NCI-H1092 (cell line): ENCODE results near the gene GPR176.

ENCODE experiments used
- DNase-seq: peaks from one replicate; lab custom pipeline; 2025; lab: John Stamatoyannopoulos, UW

Gene GPR176

DNA sequence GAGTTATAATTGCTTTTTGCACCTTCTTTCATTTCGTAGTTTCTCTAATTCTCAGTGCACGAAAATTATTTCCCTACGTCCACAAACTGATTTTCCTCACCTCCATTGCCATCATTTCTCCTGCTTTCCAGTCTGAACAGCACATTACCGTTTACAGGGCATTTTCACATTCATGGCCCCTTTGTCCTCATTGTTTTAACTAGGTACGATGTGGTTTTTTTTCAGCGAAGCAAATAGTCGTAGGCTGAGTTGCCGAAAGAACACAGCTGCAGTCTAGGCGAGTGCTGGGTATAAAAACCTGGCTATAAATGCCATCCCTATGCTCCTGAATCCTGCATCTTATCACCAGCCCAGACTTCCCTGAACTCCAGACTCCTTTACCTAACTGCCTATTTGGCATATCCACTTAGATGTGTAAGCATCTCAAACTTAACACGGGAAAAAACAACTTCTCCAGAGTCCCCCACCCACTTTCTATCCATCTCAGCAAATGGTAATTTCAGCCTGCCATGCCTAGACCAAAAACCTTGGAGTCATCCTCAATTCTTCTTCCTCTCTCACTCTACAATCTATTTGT, 136.7 kb downstream of the GPR176 start:
- no peak for DNase-seq

GRCh38 chr15:39782441-39783138, 137.5 kb downstream of the GPR176 start, which contains the start of gene FSIP1:
TSS of gene FSIP1 (minus strand) at chr15:39782841. CDS start at chr15:39776524, 6,317 bp downstream.
- peak; percentile 85 for DNase-seq

- no peak for DNase-seq
Measured at GRCh38 chr15:39781967-39782302, 138.1 kb downstream of the GPR176 start.

- no peak for DNase-seq
Measured at GRCh38 chr15:39781147-39781966, 138.7 kb downstream of the GPR176 start.

DNA sequence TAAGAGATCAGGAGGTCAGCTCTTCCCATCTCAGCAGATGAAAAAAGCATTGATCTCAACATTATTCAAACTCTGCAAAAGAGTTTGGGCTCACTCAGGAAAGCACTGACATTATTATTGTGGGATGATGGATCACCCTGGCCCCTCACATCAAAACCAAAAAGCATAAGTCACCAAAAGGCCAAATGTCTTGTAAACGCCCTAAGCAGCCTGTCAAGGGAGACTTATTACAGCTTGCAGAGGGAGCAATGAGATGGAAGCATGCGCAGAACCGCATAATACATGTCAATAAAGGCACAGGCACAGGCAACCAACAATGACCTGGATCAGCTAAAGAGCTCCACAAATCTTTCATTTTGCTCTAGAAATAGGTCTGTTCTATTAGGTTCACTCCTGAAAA, 142.0 kb downstream of the GPR176 start:
- no peak for DNase-seq

DNA sequence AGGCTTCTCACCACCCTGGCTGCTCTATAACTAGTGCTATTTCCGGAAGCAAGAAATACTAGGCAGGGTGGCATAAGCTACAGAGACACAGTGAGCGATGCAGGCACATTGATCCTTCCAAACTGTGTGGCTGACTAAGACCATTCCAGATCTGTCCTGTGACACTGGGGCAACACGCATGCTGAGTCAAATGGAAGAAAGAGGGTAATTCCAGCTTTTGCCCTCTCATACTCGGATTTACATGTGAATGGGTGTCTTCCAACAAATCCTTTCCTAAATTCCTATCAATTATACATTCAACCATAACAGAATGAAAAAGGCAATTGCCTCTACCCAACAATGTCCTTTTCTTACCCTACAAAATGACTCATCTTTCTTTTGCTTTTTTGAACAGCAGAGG, 142.6 kb downstream of the GPR176 start:
- DNase-seq = no peak

GRCh38 chr15:39776068-39776467, 144.0 kb downstream of the GPR176 start:
- no peak for DNase-seq

GRCh38 chr15:39774688-39775267, 145.3 kb downstream of the GPR176 start:
- DNase-seq = no peak

- no peak for DNase-seq
Measured at GRCh38 chr15:39770748-39771689, 149.0 kb downstream of the GPR176 start.

- no peak for DNase-seq
Measured at GRCh38 chr15:39767921-39768320, 152.1 kb downstream of the GPR176 start.

GRCh38 chr15:39761006-39761405, 159.1 kb downstream of the GPR176 start:
- DNase-seq = no peak

DNA sequence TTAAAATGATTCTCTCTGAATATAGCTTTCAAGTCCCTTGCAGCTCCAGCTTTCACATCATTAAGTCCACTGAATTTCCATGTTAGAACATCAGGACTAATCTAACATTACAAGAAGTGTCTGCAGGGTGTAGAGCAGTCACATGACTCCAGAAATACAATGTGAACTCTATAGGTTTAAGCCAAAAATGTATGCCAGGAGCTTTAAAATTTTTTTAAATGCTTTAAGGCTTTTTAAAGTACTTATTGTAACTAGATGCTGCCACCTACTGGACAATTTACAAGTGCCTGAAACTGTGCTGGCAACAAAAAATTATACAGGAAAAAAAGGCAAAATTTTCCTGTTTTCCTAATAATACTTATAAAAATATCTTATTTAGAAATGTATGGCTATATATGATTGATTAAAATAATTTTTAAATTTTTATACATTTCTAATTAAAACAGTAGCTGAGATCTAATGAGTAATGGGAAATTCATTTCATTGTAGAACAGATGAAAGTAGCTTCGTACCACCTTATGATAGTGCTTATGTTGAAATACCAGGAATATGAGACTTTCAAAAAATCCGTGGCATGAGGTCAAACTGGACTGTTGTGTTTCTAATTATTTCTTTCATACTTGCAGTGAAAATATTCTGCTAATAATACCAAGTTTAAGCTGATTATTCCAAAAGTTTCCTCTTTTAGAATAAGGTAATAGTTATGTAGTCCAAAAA, 163.1 kb downstream of the GPR176 start:
- peak; percentile 7 for DNase-seq

DNA sequence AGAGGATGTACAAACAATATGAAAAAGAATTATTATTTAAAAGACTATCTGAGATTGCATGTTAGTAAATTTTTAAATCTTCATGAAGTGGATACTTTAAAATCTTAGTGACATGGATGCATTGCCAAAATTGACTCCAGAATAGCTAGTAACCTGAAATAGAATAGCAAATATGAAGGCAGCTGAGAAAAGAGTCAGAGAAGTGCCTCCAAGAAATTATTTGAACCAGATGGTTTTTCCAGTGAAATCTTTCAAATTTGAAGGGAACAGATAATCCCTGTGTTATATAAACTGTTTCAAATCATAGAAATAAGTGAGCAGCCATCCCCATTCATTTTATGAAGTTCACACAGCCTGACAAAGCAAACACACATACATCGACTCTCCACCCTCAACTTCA, 167.1 kb downstream of the GPR176 start:
- DNase-seq = no peak

DNA sequence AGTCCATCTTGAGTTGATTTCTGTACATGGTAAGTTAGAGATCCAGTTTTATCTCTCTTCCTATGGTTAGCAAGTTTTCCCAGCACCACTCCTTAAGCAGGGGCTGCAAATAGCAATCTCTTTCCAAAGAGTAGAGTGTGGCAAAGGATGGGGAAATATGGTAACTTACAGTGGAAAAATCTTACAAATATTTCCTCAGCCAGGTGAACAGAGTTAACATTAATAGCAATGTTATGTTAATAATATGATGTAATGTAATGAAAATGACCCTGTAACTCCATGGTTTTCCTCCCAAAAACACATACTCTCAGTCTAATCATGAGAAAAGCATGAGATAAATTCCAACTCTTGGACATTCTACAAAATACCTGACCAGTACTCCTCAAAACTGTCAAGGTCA, 167.8 kb downstream of the GPR176 start:
- no peak for DNase-seq
